Measurements from ENCODE around the gene NCAN.

The NCAN gene

GRCh38 chr19:19185853-19186740 lies 25.7 kb upstream of the NCAN start:
- peak; percentile 64 for TF ChIP-seq CTCF (IDR thresholded peaks at IDR 0.05; ENCODE audit: low read length, missing control alignments)
- peak; percentile 53 for DNase-seq (ENCODE audit: low read depth)
- no peak overlapping the region for H3K4me3 ChIP-seq (replicated peaks; ENCODE audit: low read depth, low read length)

GRCh38 chr19:19186742-19187141 lies 25.0 kb upstream of the NCAN start:
- no peak overlapping the region for H3K4me3 ChIP-seq (replicated peaks; ENCODE audit: low read depth, low read length)
- DNase-seq (ENCODE audit: low read depth) = no peak
- no peak for TF ChIP-seq CTCF (IDR thresholded peaks at IDR 0.05; ENCODE audit: low read length, missing control alignments)

- no peak for DNase-seq (ENCODE audit: low read depth)
- peak overlapping the region; percentile 99 for H3K4me3 ChIP-seq (replicated peaks; ENCODE audit: low read depth, low read length)
- no peak for TF ChIP-seq CTCF (IDR thresholded peaks at IDR 0.05; ENCODE audit: low read length, missing control alignments)
These were observed 20.0 kb upstream of the NCAN start for GRCh38 chr19:19191768-19192077.

GRCh38 chr19:19192078-19192882 lies 19.5 kb upstream of the NCAN start, which contains the start of the genes BORCS8 and RFXANK:
TSS of gene BORCS8 (minus strand) at chr19:19192152. CDS start at chr19:19192117, 35 bp downstream.
TSS of gene RFXANK (plus strand) at chr19:19192258. CDS start at chr19:19193947, 1,689 bp downstream.
- no peak for TF ChIP-seq CTCF (IDR thresholded peaks at IDR 0.05; ENCODE audit: low read length, missing control alignments)
- DNase-seq (ENCODE audit: low read depth) = peak; percentile 99
- H3K4me3 ChIP-seq (replicated peaks; ENCODE audit: low read depth, low read length) = peak within 1 kb of the TSS; percentile 99

- TF ChIP-seq CTCF (IDR thresholded peaks at IDR 0.05; ENCODE audit: low read length, missing control alignments) = no peak
- peak; percentile 11 for DNase-seq (ENCODE audit: low read depth)
- H3K4me3 ChIP-seq (replicated peaks; ENCODE audit: low read depth, low read length) = peak overlapping the region; percentile 99
These were observed 18.8 kb upstream of the NCAN start for GRCh38 chr19:19192910-19193423.

GRCh38 chr19:19193926-19194325 lies 17.8 kb upstream of the NCAN start:
- DNase-seq (ENCODE audit: low read depth) = no peak
- TF ChIP-seq CTCF (IDR thresholded peaks at IDR 0.05; ENCODE audit: low read length, missing control alignments) = no peak
- H3K4me3 ChIP-seq (replicated peaks; ENCODE audit: low read depth, low read length) = peak overlapping the region; percentile 99

Data from fibroblast of pulmonary artery (primary cell).